Panc1 (cell line): Measurements from ENCODE around the gene TRIO. TPM values are rescaled to one million over a fixed set of nuclear protein-coding genes. Genes with fewer than 3 reads are reported as not detected.
"Not testable (repeated sequence)": the region's sequence is repeated elsewhere in the genome, so short reads cannot be mapped to it uniquely, and the experiment has no call there.

Source experiments
- ATAC-seq: fragments of 200-7000 bp; cut with Tn5 transposase; 2 replicates; pipeline ENCODE4 v1.9.1; 2020; ENCODE audit warnings: mild to moderate bottlenecking, moderate library complexity
- Bru-seq: library from RNA; stranded (reverse); fragments of 400-500 nt; gene quantifications from one replicate; lab custom pipeline; 2021; lab: Mats Ljungman, UMichigan
- BruChase-seq, 2 experiments: library from RNA; stranded (reverse); fragments of 400-500 nt; gene quantifications; one replicate each; lab custom pipeline; 2021; lab: Mats Ljungman, UMichigan
- BruUV-seq: library from RNA; stranded (reverse); fragments of 400-500 nt; replicated peaks from 2 replicates; lab custom pipeline; 2021; lab: Mats Ljungman, UMichigan
- CTCF ChIA-PET: fragments of 300-600 bp; sonication (Branson Sonifier 250); formaldehyde crosslinking; loops from one replicate; lab custom pipeline; 2022; ENCODE audit warnings: antibody characterized with exemption; lab: Charles Lee
- POLR2A ChIA-PET: fragments of 300-600 bp; sonication (Branson Sonifier 250); formaldehyde crosslinking; loops from one replicate; lab custom pipeline; 2022; ENCODE audit warnings: antibody characterized with exemption; lab: Charles Lee
- DNase-seq: peaks from one replicate; pipeline ENCODE4 v3.0.0-alpha.2; 2010; ENCODE audit warnings: low read depth, low spot score
- H3K27ac ChIP-seq: 2 replicates; pipeline ENCODE4 v1.5.1; 2011; ENCODE audit warnings: mild to moderate bottlenecking, low read length, inconsistent platforms
- H3K27me3 ChIP-seq: fragments of 200-500 bp; sonication (Bioruptor generic); 2 replicates; pipeline ENCODE4 v1.6.0; 2014; ENCODE audit warnings: low read length, inconsistent platforms; ENCODE audit not compliant: control insufficient read depth, insufficient read depth
- H3K36me3 ChIP-seq: fragments of 200-500 bp; sonication (Bioruptor generic); 2 replicates; pipeline ENCODE4 v1.5.1; 2014; ENCODE audit warnings: inconsistent platforms, mild to moderate bottlenecking, low read length, moderate library complexity; ENCODE audit not compliant: control insufficient read depth, insufficient read depth
- H3K4me1 ChIP-seq: 2 replicates; pipeline ENCODE4 v1.5.1; 2011; ENCODE audit warnings: inconsistent platforms, mild to moderate bottlenecking, low read length, moderate library complexity; ENCODE audit not compliant: control insufficient read depth, insufficient read depth
- H3K4me3 ChIP-seq, 2 experiments: 2 replicates each; pipeline ENCODE4 v1.5.1; 2011 to 2012; ENCODE audit warnings: low read depth in 2 of 2, low read length in 2 of 2, mild to moderate bottlenecking in 2 of 2, inconsistent platforms in 1 of 2, moderate library complexity in 1 of 2
- H3K9me3 ChIP-seq: fragments of 200-500 bp; sonication (Bioruptor generic); 2 replicates; pipeline ENCODE4 v1.5.1; 2014; ENCODE audit warnings: low read depth, mild to moderate bottlenecking, inconsistent platforms, low read length, moderate library complexity; ENCODE audit not compliant: control insufficient read depth, insufficient read depth
- POLR2AphosphoS5 ChIP-seq: IDR thresholded peaks from 2 replicates; pipeline ENCODE4 v1.6.1; 2012; ENCODE audit warnings: mild to moderate bottlenecking, low read depth, low read length, moderate library complexity
- REST ChIP-seq, 2 experiments: IDR thresholded peaks; 2 replicates each; pipeline ENCODE4 v1.6.1; 2011 to 2012; ENCODE audit warnings: low read depth in 2 of 2, control low read depth in 1 of 2, low read length in 1 of 2, mild to moderate bottlenecking in 1 of 2, moderate library complexity in 1 of 2; ENCODE audit not compliant: insufficient read depth in 1 of 2
- SIN3A ChIP-seq: IDR thresholded peaks from 2 replicates; pipeline ENCODE4 v1.6.1; 2012; ENCODE audit warnings: low read depth, mild to moderate bottlenecking, low read length, moderate library complexity, borderline replicate concordance; ENCODE audit not compliant: insufficient read depth
- TCF7L2 ChIP-seq: IDR thresholded peaks from 2 replicates; pipeline ENCODE4 v1.6.1; 2011; ENCODE audit warnings: mild to moderate bottlenecking, low read depth, low read length, inconsistent platforms
- in situ Hi-C: cut with HindIII; loops from 2 replicates; pipeline ENCODE4 v1.10.0; 2016; ENCODE audit warnings: low sequenced_read_pairs, low pct_unique_long_range_greater_than_20kb
- intact Hi-C: fragments of 100-400 bp; cut with micrococcal nuclease; formaldehyde crosslinking; loops from one replicate; pipeline ENCODE4 v1.10.0; 2022; ENCODE audit not compliant: unreplicated experiment
- long read RNA-seq: library from polyadenylated mRNA; unstranded; transcript quantifications from one replicate; pipeline ENCODE4 v2.0.0, GENCODE V29; 2021; ENCODE audit not compliant: unreplicated experiment
- polyA plus RNA-seq: library from polyadenylated mRNA; unstranded; fragments of >200 nt; gene quantifications from one replicate; pipeline ENCODE4 v1.2.1, GENCODE V29; 2012; ENCODE audit warnings: missing spikeins; ENCODE audit not compliant: insufficient read length
- total RNA-seq: library from RNA; stranded (reverse); gene quantifications from one replicate; pipeline ENCODE4 v1.2.1, GENCODE V29; 2021; ENCODE audit not compliant: unreplicated experiment
- TF ChIP-seq, protein P1 (sequence below): fragments of 450-650 bp; IDR thresholded peaks from 2 replicates; pipeline ENCODE4 v1.5.1; 2017; ENCODE audit warnings: mild to moderate bottlenecking

Gene TRIO
- total RNA-seq: 349 TPM
- 213 TPM for polyA plus RNA-seq
- Bru-seq, nascent RNA: percentile 99 among the genes with signal in this experiment
- BruChase-seq, experiment 1, labeled RNA remaining after a 2-hour chase: percentile 97 among the genes with signal in this experiment
- BruChase-seq, experiment 2, labeled RNA remaining after a 6-hour chase: percentile 96 among the genes with signal in this experiment
- long read RNA-seq, partial matches to known transcripts: 86 of 157 reads
- long read RNA-seq, other reads (novel, unspliced or antisense): 68 of 157 reads

- Histone ChIP-seq H3K27me3 (no peaks in the 10 kb centered on the region), H3K36me3 (no peaks in the 10 kb centered on the region; the same call in none of the 2 replicates), H3K4me1 (peaks cover 39% of the 10 kb centered on the region), H3K4me3 (peak within 1 kb of the TSS; percentile 74 to 89), H3K9me3 (no peaks in the 10 kb centered on the region), H3K27ac (peak within 1 kb of the TSS; percentile 100)
- ChIA-PET POLR2A (interaction anchor here (0.6 to 0.8 kb wide), 2 partner anchors 59 to 141 kb away, joined by 4 to 6 read pairs; no protein-coding TSS in a partner anchor), CTCF (interaction anchor here (1.1 to 1.3 kb wide), 2 partner anchors 35 to 105 kb away, joined by 4 to 8 read pairs; no protein-coding TSS in a partner anchor)
- TF ChIP-seq POLR2AphosphoS5: peak; percentile 92
- 0 out of 4 replicates have a peak, but pooled peaks of 1 of the 2 experiments have one; percentile 17 for TF ChIP-seq REST (IDR thresholded peaks at IDR 0.05; ENCODE audit: insufficient read depth in 1 of 2, low read depth in 2 of 2, low read length in 1 of 2)
- no peak for TF ChIP-seq TCF7L2
- TF ChIP-seq, protein P1, sequence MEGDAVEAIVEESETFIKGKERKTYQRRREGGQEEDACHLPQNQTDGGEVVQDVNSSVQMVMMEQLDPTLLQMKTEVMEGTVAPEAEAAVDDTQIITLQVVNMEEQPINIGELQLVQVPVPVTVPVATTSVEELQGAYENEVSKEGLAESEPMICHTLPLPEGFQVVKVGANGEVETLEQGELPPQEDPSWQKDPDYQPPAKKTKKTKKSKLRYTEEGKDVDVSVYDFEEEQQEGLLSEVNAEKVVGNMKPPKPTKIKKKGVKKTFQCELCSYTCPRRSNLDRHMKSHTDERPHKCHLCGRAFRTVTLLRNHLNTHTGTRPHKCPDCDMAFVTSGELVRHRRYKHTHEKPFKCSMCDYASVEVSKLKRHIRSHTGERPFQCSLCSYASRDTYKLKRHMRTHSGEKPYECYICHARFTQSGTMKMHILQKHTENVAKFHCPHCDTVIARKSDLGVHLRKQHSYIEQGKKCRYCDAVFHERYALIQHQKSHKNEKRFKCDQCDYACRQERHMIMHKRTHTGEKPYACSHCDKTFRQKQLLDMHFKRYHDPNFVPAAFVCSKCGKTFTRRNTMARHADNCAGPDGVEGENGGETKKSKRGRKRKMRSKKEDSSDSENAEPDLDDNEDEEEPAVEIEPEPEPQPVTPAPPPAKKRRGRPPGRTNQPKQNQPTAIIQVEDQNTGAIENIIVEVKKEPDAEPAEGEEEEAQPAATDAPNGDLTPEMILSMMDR: peak; percentile 67
- peak; percentile 69; the same call in 1 of the 2 replicates for TF ChIP-seq SIN3A
- intact Hi-C loops (loop anchor here (2.0 kb wide), 2 partner anchors 34 to 106 kb away; no protein-coding TSS in a partner anchor), in situ Hi-C loops (no loop called here)
- BruUV-seq: no TSS peak
- ATAC-seq (peak; percentile 68), DNase-seq (no peak)
These were observed at the start of gene TRIO for GRCh38 chr5:14142827-14143545. Gene TRIO, plus strand, starts transcription at chr5:14143342. Its CDS starts 384 bp downstream, at chr5:14143726.

DNA sequence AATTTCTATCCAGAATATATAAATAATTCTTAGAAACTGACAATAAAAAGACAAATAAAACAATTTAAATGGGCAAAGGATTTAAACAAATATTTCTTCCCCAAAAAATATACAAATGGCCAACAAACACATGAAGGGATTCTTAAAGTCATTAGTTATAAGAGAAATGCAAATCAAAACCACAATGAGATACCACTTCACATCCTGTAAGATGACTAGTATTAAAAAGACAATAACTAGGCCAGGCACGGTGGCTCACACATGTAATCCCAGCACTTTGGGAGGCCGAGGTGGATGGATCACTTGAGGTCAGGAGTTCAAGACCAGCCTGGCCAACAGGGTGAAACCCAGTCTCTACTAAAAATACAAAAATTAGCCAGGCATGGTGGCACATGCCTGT lies 45.8 kb upstream of the TRIO start:
- DNase-seq, ATAC-seq, H3K27me3 ChIP-seq, POLR2A ChIA-PET, H3K27ac ChIP-seq, intact Hi-C loops, in situ Hi-C loops, CTCF ChIA-PET, BruUV-seq, H3K36me3 ChIP-seq, H3K9me3 ChIP-seq, H3K4me3 ChIP-seq: not testable (repeated sequence)
- H3K4me1 ChIP-seq: peaks cover 12% of the 10 kb centered on the region
